Measurements from ENCODE around the gene NID2.

Gene NID2, protein sequence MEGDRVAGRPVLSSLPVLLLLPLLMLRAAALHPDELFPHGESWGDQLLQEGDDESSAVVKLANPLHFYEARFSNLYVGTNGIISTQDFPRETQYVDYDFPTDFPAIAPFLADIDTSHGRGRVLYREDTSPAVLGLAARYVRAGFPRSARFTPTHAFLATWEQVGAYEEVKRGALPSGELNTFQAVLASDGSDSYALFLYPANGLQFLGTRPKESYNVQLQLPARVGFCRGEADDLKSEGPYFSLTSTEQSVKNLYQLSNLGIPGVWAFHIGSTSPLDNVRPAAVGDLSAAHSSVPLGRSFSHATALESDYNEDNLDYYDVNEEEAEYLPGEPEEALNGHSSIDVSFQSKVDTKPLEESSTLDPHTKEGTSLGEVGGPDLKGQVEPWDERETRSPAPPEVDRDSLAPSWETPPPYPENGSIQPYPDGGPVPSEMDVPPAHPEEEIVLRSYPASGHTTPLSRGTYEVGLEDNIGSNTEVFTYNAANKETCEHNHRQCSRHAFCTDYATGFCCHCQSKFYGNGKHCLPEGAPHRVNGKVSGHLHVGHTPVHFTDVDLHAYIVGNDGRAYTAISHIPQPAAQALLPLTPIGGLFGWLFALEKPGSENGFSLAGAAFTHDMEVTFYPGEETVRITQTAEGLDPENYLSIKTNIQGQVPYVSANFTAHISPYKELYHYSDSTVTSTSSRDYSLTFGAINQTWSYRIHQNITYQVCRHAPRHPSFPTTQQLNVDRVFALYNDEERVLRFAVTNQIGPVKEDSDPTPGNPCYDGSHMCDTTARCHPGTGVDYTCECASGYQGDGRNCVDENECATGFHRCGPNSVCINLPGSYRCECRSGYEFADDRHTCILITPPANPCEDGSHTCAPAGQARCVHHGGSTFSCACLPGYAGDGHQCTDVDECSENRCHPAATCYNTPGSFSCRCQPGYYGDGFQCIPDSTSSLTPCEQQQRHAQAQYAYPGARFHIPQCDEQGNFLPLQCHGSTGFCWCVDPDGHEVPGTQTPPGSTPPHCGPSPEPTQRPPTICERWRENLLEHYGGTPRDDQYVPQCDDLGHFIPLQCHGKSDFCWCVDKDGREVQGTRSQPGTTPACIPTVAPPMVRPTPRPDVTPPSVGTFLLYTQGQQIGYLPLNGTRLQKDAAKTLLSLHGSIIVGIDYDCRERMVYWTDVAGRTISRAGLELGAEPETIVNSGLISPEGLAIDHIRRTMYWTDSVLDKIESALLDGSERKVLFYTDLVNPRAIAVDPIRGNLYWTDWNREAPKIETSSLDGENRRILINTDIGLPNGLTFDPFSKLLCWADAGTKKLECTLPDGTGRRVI (N-terminal part only)

DNA sequence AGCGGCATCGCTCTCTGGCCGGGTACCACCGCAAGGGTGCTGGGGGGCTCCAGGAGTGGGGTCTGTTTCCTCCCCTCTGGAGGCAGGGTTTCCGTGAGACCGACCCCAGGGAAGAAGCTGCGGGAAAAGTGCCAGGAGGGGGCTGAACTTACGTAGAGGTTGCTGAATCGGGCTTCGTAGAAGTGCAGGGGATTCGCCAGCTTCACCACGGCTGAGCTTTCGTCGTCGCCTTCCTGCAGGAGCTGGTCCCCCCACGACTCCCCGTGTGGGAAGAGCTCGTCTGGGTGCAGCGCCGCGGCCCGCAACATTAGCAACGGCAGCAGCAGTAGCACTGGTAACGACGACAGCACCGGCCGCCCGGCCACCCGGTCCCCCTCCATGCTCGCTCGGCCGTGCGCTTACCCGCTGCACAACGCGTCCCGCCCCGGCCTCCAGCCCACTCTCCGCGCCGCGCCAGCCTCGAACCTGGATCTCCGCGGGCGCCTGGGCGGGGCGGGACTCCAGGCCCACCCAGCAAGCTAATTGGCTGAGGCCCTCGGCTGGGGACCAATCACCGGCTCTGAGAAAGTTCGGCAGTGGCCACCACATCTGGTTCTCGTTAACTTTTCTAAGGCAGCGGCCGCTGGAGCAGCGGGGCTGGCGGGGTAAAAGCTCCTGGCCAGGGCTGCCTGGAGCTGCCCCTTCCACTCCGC lies at the start of gene NID2:
Gene NID2, minus strand, starts transcription at position 445 of the 692 bp plus-strand sequence. Its CDS starts 65 bp downstream, at position 380.
- DNase-seq (ENCODE audit: low read depth in 2 of 2) = peak; percentile 90

DNA sequence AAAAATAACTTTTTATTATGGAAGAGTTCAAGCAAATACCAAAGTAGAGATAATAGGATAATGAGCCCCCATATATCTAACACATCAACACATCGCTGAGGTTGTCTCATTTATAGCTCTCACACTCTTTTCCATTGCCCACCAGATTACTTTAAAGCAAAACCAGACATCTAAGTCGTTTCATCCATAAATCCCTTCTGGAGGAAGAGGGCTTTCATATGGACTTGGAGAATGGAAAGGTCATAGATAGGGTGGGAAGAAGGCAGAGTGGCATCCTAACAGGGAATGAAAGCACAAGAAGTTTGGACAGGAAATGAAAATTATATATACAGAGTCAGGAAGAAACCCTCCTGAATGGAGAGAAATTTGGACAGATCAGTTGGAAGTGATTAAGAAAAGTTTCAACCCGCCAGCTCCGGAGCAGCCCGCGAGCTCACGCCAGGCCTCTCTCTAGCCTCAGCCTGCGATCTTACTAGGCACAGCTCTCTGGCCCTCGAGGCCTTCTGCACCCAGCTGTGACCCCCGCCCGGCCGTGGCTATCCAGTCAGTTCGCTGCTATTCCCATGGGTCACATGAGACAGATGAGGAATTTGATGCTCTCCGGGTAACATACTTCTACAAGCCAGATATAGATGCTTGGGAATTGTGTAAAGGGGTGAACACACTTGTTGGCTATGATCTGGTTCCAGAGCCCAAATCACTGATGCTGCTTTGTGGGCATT lies 48.4 kb upstream of the NID2 start:
- DNase-seq (ENCODE audit: low read depth in 2 of 2) = no peak

DNA sequence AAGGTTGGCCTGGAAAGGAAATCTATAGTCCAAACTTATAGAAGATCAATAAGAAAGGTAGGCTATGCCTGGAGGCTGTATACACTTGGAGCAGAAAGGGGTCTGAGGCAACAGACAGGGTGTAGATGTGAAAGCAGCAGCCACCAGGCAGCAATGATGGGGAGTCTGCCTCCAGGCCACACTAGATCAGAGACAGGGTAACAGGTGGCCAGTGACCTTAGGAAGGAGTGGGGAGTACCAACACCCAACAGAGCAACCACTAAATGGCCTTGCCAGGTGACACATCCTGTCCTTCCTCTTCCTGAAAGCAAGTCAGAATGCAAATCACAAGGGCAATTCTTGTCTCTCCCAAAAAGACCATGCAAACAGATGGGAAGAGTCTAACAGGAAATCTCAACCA lies 46.4 kb upstream of the NID2 start:
- DNase-seq (ENCODE audit: low read depth in 2 of 2) = no peak

DNA sequence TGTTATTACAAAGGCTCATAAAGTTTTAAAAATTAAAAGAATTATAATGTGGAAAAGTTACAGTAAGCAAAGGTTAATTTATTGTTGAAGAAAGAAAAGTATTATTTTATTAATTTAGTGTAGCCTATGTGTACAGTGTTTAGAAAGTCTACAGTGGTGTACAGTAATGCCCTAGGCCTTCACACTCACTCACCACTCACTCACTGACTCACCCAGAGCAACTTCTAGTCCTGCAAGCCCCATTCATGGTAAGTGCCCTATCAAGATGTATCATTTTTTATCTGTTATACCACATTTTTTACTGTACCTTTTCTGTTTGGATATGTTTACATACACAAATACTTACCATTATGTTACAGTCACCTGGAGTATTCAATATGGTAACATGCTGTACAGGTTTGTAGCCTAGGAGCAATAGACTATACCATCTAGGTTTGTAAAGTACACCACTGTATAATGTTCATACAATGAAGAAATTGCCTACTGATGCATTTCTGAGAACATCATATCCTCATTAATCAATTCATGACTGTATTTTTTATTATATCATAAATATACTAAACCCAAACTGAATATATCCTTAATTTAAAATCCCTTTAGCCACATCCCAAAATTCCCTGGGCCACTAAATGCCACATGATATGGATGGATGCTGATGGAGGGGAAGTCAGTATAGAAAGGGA lies 43.6 kb upstream of the NID2 start:
- DNase-seq (ENCODE audit: low read depth in 2 of 2) = no peak

DNA sequence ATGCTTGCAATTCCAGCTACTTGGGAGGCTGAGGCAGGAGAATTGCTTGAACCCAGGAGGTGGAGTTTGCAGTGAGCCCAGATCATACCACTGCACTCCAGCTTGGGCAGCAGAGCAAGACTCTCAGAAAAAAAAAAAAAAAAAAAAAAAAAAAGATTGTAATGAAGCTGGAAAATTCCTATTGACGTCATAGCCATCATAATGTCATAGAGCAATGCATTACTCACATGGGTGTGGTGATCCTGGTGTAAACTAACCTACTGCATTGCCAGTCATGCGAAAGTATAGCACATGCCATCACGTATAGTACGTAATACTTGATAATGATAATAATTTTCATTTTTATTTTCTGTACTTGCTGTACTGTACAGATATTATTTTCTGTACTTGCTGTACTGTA lies 42.7 kb upstream of the NID2 start:
- DNase-seq (ENCODE audit: low read depth in 2 of 2) = no peak

DNA sequence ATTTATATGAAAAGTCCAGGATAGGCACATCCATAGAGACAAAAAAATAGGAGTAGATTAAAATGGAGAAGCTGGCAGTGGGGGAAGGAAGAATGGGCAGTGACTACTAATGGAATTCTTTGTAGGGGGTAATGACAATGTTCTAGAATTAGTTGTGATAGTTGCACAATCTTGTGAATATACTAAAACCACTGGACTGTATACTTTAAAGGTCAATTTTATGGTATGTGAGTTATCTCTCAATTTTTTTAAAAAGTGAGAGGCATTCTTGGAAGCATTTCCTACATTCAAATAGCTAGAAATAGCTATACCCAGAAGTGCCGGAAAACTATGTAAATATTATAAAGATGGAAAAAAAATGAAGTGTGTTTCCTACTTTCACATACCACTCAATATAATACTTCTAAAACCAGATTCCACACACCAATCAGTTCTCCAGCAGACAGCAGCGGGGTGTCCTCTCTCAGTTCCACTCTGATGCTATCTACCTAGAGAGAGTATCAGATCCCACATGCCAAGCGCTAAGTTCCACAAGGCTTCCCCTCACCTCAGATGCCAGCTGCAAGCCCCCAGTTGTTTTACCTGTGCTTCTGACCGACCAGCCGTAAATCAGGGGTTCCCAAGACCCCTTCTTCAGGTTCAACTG lies 41.7 kb upstream of the NID2 start:
- peak; percentile 51 to 62 for DNase-seq (ENCODE audit: low read depth in 2 of 2)

DNA sequence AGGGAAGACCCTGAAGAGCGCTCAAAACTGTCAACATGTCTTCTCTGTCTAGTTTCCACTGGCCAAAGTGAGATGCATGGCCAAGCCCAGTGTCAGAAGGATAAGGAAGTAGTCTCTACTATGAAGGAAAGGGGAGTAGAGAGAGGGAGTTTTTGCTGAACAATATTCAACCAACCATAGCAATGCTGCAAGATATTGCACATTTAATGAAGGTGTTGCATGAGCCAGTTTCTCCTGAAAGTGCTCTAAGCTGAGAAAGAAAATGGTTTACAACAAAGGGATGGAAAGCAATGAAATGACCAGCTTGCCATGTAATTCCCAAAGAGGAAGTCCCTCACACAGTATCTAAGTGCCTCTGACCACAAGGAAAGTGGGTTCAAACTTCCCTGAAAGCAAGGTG lies 40.0 kb upstream of the NID2 start:
- DNase-seq (ENCODE audit: low read depth in 2 of 2) = no peak

DNA sequence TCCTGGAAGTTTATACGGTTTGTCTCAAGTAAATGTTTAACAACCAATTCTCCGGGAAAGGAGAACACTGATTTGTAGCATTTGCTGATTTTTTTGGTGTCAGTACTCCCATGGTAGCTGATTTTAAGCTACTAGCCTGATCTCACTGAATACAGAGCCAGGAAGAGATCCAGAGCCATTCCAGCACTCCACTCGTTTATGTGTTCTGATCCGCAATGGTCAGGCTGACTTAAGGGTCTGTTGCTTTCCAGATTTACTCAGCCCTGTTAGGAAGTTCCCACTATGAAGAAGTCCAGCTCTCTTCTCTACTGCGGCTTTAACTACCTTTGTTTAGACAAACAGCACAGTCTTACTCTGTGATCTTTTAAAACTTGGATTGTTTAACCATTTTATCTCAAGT lies 38.0 kb upstream of the NID2 start:
- DNase-seq (ENCODE audit: low read depth in 2 of 2) = no peak

DNA sequence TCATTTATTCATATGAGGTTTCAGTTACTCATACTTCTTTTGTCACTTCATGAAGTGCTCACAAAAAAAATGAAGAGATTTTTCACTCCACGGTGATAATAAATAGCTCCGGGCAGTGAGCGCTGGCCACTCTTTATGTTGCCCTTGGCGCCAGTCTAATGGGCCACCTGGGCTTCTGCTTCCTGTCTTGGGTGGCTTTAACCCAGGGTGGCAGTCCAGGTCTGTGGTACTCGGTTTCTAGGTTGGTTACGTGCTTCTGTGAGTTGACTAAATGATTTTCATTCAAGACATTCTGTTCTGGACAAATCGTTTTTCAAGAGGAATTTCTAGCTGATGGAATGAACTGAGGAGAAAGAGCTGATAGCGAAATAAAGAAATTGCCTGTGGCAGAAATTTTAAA lies 34.6 kb upstream of the NID2 start:
- DNase-seq (ENCODE audit: low read depth in 2 of 2) = no peak

DNA sequence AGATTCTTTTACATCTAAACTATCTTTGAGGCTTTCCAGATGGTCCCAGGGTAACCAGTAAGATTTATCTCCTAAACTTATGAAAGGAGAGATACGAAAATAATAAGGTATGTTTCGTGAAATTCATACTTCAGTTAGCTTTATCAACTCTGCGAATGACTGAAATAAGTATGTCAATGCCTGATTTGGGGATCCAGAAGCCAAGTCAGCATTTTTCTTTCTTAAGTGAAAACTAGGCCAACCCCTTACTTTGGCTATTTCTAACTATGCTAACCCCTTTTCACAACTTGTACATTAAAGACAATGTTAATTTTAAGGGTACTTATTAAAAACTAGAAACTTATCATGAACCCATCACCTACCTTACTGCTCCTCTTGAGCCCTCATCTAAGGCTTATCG lies 26.9 kb upstream of the NID2 start:
- DNase-seq (ENCODE audit: low read depth in 2 of 2) = no peak

DNA sequence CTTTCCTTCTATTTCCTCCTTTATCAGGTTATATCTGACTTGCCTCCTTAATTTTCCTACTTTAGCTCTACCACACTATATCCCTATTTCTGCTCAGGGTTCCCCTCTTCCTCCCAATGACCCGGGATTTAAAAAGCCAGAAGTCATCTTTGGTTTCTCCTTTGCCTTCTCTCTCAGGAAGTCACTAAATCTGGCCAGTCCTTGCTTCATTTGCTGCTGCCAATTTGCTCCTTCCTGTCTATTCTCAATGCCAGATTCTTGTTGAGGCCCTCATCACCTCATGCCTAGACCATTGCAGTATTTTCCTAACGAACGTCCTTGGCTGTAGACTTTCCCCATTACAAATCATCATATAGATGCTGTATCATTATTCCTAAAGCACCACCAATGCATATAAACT lies 26.5 kb upstream of the NID2 start:
- DNase-seq (ENCODE audit: low read depth in 2 of 2) = no peak

DNA sequence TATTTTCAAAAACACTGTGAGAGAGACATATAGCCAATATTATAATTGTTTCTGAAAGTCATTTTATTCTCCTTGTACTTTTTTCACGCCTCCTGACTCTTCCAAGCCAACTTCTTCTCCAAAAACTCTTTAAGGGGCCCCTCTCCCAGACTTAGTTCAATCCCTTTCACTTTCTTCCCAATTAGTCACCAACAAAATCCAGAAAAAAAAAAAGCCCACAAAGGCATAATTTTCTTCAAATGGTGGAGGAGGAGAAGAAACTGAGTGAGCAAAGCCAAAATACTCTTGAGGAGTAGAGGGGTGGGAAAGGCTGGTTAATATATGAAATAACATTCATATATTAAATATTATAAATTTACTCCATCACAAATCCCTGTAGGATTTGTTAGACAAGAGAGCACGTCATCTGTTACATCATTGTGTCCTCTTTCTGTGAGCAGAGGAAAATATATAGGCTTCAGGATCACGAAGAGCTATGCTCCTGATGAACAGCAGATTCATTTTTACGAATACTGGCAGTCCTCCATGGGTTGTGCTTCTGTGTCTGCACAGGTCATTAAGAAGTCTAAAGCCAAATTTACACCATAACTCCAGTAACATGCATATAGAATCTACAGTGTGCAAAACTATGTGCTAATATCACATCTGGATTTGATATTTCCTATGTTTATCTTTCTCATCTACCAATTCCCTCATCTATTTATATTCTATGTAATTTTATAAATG lies 25.9 kb upstream of the NID2 start:
- DNase-seq (ENCODE audit: low read depth in 2 of 2) = peak; percentile 90

DNA sequence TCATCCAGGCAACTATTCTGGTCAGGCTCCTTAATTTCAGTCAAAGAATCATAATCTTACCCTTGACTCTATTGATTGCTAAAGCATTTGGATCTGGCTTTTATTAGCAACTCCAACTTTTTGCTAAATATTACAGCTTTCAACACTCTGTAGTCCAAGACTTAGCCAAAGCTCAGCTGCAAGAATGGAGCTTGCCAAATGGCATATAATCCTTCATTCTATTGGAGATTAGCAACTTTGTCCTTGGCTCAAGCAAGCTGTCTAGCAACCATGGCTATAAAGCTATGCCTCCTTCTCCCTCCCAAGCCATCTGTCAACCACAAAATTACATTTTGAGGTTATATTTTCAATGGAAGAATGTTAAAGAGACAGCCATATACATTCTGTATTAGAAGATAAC lies 23.1 kb upstream of the NID2 start:
- peak; percentile 75 to 76 for DNase-seq (ENCODE audit: low read depth in 2 of 2)

DNA sequence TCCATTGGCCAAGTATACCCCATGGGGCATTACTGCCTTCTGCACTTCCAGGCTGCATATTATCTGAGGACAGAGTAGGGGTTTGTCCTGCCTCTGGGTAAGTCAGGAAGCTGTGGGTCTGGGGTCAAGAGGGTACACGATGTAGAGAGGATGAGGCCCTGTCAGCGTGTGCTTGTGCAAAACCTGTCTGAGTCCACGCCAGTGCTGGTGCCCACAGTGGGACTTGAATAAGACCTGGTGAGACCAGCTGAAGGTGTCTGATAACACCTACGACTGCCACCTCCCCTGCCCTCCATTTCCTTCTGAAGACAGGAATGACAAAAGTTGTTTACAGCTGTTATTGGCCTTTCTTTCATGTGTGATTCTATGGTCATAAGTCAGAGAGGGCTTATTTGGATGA lies 22.1 kb upstream of the NID2 start:
- no peak for DNase-seq (ENCODE audit: low read depth in 2 of 2)

DNA sequence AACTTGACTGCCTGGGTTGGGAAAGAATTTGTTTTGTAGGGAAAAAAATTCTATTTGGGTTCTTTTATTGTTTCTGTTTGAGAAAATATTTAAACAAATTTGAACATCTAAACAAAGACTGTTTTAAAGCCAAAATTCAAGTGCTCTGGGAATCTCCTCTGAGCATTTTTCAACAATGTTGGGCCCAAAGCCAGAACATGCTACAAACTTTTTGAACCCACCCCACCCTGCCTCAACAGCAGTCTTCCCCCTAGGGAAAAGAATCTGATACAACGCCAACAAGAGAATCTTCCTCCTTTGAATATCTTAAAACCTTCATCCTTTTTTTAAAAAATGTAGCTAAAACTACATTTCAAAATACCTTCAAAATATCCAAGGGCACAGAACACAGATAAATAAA lies 20.4 kb upstream of the NID2 start:
- no peak for DNase-seq (ENCODE audit: low read depth in 2 of 2)

DNA sequence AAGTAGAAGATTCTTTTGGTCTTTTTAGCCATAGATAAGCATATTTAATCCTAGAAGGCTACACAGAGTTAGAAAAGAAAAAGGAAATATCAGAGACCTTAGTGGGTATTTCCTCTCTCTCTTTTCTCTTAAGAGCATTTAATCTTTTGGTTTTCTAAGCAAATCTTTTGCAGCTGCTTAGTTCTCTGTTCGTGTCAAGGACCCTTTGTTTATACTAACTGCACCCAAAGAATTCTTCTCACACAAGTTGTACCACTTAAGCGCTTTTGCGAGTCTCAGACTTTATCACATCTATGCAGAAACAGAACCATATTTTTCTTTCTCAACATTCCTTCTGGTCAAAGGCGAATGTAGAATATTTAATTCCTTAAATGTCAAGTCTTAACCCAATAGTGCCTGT lies 17.9 kb upstream of the NID2 start:
- DNase-seq (ENCODE audit: low read depth in 2 of 2) = peak in 1 of 2 experiments; percentile 65

DNA sequence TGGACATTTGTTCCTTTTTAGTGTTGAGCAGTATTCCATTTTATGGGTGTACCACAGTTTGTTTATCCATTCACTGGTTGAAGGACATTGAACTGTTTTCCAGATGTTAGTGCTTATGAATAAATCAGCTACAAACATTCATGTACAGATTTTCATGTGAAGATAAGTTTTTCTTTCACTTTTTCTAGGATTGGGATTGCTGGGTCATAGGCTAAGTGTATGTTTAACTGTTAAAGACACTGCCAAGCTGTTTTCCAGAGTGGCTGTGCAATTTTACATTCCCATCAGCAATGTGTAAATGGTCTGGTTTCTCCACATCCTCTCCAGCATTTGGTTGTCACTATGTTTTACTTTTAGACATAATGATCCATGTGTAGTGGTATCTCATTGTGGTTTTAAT lies 14.0 kb upstream of the NID2 start:
- DNase-seq (ENCODE audit: low read depth in 2 of 2) = no peak

DNA sequence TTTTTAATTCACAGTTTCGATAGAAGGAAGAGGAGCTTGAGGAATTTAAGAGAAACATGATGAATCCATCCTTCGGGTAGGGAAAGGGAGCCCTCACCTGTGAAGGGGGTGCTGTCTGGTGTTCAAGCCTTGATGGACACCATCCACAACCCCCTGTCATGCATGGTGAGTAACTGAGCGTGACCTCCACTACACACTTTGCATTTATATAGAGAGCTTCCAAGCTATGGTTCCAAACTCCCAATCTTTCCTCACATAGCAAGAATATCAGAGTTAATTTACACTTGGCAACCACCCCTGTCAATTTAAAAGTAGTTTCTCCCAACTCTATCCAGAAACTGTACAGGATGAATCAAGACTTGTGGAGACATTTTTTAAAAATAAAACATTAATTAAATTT lies 13.1 kb upstream of the NID2 start:
- DNase-seq (ENCODE audit: low read depth in 2 of 2) = no peak

All from fibroblast of skin of left biceps (primary cell).